ENCODE results near the gene SSNA1. TPM values are rescaled to one million over a fixed set of nuclear protein-coding genes. Genes with fewer than 3 reads are reported as not detected.

The SSNA1 gene
- total RNA-seq, 2 donors from 2014 or later, result 43.7 to 84.7 TPM

DNA sequence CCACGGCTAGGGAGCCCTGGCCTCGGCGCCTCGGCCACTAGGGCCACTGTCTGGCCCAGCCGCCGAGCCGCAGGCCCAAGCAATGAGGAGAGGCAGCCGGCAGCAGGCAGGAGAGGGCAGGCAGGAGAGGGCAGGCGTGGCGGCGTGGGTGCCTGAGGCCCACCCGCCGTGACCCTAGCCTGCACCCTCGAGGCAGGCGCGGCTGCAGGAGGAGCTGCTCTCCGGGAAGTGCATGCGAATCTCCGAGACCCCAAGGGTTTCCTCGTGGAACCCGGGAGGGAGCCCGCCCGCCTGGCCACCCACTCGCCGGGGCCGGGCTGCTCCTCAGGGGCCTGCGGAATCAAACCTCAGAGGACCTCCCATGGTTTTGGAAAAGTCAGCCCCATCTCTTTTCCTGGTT lies 40.2 kb upstream of the SSNA1 start:
- no peak for ATAC-seq (replicated peaks)
- H3K9me3 Mint-ChIP-seq, result no peaks in the 10 kb centered on the region
- no peak overlapping the region for H3K4me3 Mint-ChIP-seq
- peaks cover 6% of the 10 kb centered on the region for H3K27me3 Mint-ChIP-seq
- no peak overlapping the region for H3K27ac Mint-ChIP-seq
- no peaks in the 10 kb centered on the region for H3K36me3 Mint-ChIP-seq (ENCODE audit: low read depth)
- H3K4me1 Mint-ChIP-seq, result no peaks in the 10 kb centered on the region

DNA sequence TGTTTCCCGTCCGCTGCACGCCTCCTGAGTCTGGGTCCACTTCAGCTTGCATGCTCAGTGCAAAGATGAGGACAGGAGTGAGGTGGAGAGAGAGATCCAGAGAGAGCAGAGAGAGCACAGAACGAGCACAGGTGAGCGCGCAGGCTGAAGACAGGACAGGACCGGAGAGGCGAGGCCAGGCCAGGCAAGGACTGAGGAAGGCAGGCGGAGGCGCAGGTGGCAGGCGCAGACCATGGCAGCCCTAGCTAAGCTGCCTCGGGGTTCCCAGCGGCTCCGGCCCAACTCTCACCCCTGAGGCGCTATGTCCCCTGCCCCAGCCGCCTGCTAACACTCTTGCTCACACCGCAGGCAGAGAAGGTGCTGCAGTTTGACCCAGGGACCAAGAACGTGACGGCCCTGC lies 39.8 kb upstream of the SSNA1 start:
- ATAC-seq (replicated peaks), result no peak
- Mint-ChIP-seq H3K27me3 (peaks cover 4% of the 10 kb centered on the region), H3K4me1 (no peaks in the 10 kb centered on the region), H3K9me3 (no peaks in the 10 kb centered on the region), H3K36me3 (ENCODE audit: low read depth) (no peaks in the 10 kb centered on the region), H3K27ac (no peak overlapping the region), H3K4me3 (no peak overlapping the region)

DNA sequence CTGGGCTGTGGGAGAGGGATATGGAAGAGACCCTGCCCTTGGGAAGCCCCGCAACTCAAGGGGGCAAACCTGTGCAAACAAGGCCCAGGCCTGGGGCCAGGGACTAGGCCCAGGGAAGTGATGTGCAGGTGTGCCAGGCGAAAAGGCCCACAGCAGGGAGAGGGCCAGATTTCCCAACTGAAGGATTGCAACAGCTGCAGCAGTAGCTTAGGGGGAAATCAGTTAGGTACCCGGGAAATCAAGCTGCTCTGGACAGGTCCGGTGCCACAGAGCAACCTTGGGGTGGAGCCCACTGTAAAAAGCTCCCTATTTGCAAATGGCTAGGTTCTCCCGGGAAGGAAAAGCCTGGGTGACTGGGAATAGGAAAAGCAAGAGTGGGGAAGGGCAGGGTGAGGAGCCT lies 39.1 kb upstream of the SSNA1 start:
- Mint-ChIP-seq H3K27me3 (peaks cover 3% of the 10 kb centered on the region), H3K4me3 (no peak overlapping the region), H3K27ac (no peak overlapping the region), H3K4me1 (no peaks in the 10 kb centered on the region), H3K36me3 (ENCODE audit: low read depth) (no peaks in the 10 kb centered on the region), H3K9me3 (no peaks in the 10 kb centered on the region)
- ATAC-seq (replicated peaks), result no peak

DNA sequence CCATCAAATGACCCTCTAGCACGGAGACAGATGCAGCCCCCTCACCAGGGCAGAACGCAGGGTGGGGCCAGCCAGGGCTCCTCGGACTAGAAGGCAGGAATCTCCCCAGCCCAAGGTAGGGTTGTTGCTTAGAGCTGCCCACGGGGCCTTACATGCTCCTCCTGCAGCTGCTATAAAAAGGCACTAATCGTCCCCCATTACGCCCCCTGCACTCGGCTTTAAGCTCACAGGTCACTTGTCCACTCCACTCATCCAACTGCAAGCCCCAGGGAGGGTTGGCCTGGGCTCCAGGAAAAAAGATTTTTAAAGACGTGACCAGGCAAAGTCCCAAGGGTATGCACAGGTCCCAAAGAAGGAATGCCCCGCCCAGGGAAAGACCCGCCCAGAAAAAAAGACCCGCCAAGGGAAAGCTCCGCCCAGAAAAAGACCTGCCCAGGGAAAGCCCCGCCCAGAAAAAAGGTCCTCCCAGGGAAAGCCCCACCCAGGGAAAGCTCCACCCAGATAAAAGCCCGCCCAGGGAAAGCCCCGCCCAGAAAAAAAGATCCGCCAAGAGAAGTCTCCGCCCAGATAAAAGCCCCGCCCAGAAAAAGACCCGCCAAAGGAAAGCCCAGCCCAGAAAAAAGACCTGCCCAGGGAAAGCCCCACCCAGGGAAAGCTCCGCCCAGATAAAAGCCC lies 38.4 kb upstream of the SSNA1 start:
- Mint-ChIP-seq H3K4me1 (no peaks in the 10 kb centered on the region), H3K27ac (no peak overlapping the region), H3K9me3 (no peaks in the 10 kb centered on the region), H3K4me3 (no peak overlapping the region), H3K27me3 (peaks cover 7% of the 10 kb centered on the region), H3K36me3 (ENCODE audit: low read depth) (no peaks in the 10 kb centered on the region)
- ATAC-seq (replicated peaks), result no peak

DNA sequence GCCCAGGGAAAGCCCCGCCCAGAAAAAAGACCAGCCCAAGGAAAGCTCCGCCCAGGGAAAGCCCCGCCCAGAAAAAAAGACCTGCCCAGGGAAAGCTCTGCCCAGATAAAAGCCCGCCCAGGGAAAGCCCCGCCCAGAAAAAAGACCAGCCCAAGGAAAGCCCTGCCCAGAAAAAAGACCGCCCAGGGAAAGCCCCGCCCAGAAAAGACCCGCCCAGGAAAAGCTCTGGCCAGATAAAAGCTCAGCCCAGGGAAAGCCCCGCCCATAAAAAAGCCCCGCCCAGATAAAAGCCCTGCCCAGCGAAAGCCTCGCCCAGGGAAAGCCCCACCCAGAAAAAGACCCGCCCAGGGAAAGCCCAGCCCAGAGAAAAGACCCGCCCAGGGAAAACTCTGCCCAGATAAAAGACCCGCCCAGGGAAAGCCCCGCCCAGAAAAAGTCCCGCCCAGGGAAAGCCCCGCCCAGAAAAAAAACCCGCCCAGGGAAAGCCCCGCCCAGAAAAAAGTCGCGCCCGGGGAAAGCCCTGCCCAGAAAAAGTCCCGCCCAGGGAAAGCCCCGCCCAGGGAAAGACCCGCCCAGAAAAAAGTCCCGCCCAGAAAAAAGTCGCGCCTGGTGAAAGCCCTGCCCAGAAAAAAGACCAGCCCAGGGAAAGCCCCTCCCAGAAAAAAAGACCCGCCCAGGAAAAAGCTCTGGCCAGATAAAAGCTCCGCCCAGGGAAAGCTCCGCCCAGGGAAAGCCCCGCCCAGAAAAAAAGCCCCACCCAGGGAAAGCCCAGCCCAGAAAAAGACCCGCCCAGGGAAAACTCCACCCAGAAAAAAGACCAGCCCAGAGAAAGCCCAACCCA lies 37.6 kb upstream of the SSNA1 start:
- H3K4me1 Mint-ChIP-seq, result no peaks in the 10 kb centered on the region
- no peak overlapping the region for H3K4me3 Mint-ChIP-seq
- peak; percentile 77 for ATAC-seq (replicated peaks)
- no peaks in the 10 kb centered on the region for H3K9me3 Mint-ChIP-seq
- H3K27ac Mint-ChIP-seq, result no peak overlapping the region
- H3K36me3 Mint-ChIP-seq (ENCODE audit: low read depth), result no peaks in the 10 kb centered on the region
- peaks cover 7% of the 10 kb centered on the region for H3K27me3 Mint-ChIP-seq

DNA sequence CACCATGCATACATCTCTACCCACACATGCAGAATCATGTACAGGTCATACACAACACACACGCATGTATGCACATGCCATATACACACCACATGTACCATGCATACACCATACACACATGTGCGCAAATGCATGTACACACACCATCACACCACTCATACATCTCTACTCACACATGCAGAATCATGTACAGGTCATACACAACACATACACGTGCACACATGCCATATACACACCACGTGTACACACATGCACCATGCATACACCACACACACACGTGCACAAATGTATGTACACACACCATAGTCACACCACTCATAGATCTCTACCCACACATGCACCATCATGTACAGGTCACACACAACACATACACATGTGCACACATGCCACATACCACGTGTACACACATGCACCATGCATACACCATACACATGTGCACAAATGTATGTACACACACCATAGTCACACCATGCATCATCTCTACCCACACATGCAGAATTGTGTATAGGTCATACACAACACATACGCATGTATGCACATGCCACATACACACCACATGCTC lies 35.6 kb upstream of the SSNA1 start:
- Mint-ChIP-seq H3K36me3 (ENCODE audit: low read depth) (no peaks in the 10 kb centered on the region), H3K4me3 (no peak overlapping the region), H3K27me3 (peaks cover 4% of the 10 kb centered on the region), H3K9me3 (no peaks in the 10 kb centered on the region), H3K4me1 (no peaks in the 10 kb centered on the region), H3K27ac (no peak overlapping the region)
- ATAC-seq (replicated peaks), result no peak

DNA sequence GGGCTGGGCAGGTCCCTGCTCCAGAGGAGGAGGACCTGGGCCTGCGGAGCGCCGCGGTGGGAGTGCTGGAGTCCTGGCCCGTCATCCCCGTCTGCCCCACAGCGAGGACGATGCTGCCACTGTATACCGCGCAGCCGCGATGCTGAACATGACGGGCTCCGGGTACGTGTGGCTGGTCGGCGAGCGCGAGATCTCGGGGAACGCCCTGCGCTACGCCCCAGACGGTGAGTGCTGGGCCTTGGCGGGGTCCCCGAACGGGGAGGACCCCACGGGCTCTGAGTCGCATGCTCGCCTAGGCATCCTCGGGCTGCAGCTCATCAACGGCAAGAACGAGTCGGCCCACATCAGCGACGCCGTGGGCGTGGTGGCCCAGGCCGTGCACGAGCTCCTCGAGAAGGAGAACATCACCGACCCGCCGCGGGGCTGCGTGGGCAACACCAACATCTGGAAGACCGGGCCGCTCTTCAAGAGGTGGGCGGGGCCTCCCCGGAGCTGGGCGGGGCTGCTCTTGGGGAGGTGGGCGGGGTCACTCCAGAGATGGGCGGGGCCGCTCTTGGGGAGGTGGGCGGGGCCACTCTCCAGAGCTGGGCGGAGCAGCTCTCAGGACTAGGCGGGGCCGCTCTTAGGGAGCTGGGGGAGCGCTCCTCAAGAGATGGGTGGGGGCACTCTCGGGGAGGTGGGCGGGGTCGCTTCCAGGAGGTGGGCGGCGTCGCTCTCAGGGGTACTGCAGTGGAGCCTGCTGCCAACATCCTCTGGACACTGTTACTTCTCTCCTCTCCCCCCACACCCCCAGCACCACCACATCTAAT lies 31.7 kb upstream of the SSNA1 start:
- Mint-ChIP-seq H3K36me3 (ENCODE audit: low read depth) (no peaks in the 10 kb centered on the region), H3K4me3 (peak overlapping the region; percentile 57), H3K27ac (no peak overlapping the region), H3K27me3 (peaks cover 19% of the 10 kb centered on the region), H3K4me1 (peaks cover 5% of the 10 kb centered on the region), H3K9me3 (no peaks in the 10 kb centered on the region)
- peak; percentile 74 for ATAC-seq (replicated peaks)

DNA sequence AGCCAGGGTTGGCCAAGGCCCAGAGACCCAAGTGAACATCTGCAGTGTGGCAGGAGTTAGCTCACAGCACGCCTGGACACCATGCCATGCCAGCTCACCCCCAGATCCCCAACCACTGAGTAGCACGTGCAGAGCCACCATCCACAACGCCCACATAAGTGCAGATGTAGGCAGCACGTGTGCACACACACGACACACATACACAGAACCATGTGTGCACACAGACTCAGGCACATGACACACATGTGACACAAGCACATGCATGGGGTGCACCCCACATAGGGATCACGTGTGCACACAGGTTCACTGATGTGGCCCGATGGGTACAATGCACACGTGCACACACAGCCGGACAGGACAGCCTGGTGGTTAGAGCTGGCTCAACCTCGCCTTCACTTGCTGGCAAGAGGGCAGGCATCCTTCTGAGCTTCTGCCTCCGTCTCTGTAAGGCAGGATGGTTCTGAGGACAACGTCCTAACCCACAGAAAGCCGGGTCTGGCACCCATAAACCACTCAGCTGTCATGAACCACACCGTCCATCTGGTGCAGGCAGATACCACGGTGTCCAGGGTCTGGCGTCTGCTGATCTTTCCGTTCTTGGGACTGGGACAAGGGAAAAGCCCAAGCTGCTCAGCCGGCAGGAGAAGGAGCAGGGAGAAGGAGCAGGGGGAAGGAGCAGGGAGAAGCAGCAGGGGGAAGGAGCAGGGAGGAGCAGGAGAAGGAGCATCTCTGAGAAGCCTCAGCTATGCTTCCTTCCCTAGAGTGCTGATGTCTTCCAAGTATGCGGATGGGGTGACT lies 30.7 kb upstream of the SSNA1 start:
- Mint-ChIP-seq H3K27me3 (peaks cover 19% of the 10 kb centered on the region), H3K4me1 (peaks cover 5% of the 10 kb centered on the region), H3K27ac (no peak overlapping the region), H3K9me3 (no peaks in the 10 kb centered on the region), H3K36me3 (ENCODE audit: low read depth) (no peaks in the 10 kb centered on the region), H3K4me3 (peak overlapping the region; percentile 5)
- no peak for ATAC-seq (replicated peaks)

DNA sequence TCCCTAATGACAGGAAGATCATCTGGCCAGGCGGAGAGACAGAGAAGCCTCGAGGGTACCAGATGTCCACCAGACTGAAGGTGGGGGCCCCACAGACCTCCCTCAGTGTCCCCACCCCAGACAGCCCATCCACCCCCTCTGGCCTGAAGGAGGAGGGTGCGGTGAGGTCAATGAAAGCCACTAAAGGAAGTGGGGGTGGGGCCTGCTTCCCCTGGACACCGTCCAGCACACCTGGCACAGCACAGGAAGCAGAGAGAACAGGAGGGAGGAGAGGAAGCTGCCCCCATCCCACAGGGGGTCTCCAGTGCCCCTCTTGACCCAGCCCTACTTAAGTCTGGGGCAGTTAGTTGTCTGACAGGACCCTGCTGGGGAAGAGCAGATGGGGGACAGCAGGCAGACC lies 29.9 kb upstream of the SSNA1 start:
- no peaks in the 10 kb centered on the region for H3K36me3 Mint-ChIP-seq (ENCODE audit: low read depth)
- H3K27ac Mint-ChIP-seq, result no peak overlapping the region
- H3K9me3 Mint-ChIP-seq, result no peaks in the 10 kb centered on the region
- no peak for ATAC-seq (replicated peaks)
- peaks cover 21% of the 10 kb centered on the region for H3K27me3 Mint-ChIP-seq
- H3K4me1 Mint-ChIP-seq, result peaks cover 5% of the 10 kb centered on the region
- H3K4me3 Mint-ChIP-seq, result no peak overlapping the region

DNA sequence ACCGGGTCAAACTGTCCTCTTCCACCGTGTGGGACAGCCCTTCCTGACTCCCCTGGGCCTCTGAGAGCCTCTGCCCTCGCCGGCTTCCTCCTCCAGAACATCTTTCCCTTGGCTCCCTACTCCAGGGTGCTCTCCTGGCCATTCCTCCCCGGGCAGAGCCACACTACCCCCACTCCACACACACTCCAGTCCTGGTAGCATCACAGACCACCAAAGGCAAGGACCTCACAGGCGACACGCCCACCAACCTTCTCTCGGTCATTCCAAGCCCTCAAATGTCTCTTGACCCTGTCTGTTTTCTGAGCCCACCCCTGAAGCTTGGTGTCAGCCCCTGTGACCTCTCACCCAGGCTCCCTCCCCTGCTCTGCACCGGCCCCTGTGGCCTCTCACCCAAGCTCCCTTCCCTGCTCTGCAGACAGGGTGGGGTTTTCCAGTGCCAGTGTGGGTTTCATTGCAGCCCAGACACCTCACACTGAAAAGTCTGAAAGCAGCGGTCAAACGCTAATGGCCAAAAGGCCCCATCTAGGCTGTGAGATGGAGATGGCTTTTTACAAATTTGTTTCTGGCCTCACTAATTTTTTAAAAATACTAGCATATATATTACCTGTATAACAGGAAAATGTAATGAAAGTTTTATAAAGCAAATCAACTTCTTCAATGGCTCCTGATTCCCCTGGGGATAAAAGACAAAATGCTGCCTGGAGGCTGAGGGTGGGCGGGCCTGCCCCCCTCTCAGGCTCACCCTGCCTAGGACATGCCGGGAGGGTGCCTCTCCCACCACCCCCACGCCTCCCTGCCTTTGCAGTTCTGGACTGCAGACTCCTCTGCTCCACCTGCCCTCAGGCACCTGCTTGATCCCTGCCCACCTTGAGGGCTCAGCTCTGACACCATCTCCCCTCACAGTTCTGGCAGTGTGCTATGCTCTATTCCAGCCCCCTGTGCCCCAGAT lies 29.1 kb upstream of the SSNA1 start:
- Mint-ChIP-seq H3K4me3 (no peak overlapping the region), H3K27ac (no peak overlapping the region), H3K36me3 (ENCODE audit: low read depth) (no peaks in the 10 kb centered on the region), H3K4me1 (peaks cover 5% of the 10 kb centered on the region), H3K27me3 (peaks cover 21% of the 10 kb centered on the region), H3K9me3 (no peaks in the 10 kb centered on the region)
- no peak for ATAC-seq (replicated peaks)

DNA sequence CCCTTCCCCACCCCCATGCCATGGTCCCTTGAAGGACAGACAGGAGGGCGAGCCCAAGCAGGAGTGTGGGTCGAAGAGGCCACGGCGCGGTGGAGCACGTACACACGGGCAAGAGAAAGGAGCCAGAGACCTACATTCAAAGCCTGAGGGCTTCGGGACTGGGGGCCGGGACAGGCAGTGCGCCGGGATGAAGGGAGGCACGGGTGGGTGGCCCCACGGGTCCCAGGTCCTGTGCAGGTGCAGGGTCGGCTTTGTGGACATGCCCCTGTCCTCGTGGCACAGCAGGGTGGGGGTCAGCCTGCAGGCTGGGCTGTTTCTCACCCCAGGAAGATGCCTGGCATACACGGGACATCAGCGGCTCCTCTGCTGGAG lies 28.4 kb upstream of the SSNA1 start:
- H3K9me3 Mint-ChIP-seq, result no peaks in the 10 kb centered on the region
- H3K27ac Mint-ChIP-seq, result no peak overlapping the region
- no peaks in the 10 kb centered on the region for H3K36me3 Mint-ChIP-seq (ENCODE audit: low read depth)
- H3K4me1 Mint-ChIP-seq, result peaks cover 5% of the 10 kb centered on the region
- peaks cover 18% of the 10 kb centered on the region for H3K27me3 Mint-ChIP-seq
- H3K4me3 Mint-ChIP-seq, result no peak overlapping the region
- ATAC-seq (replicated peaks), result no peak

DNA sequence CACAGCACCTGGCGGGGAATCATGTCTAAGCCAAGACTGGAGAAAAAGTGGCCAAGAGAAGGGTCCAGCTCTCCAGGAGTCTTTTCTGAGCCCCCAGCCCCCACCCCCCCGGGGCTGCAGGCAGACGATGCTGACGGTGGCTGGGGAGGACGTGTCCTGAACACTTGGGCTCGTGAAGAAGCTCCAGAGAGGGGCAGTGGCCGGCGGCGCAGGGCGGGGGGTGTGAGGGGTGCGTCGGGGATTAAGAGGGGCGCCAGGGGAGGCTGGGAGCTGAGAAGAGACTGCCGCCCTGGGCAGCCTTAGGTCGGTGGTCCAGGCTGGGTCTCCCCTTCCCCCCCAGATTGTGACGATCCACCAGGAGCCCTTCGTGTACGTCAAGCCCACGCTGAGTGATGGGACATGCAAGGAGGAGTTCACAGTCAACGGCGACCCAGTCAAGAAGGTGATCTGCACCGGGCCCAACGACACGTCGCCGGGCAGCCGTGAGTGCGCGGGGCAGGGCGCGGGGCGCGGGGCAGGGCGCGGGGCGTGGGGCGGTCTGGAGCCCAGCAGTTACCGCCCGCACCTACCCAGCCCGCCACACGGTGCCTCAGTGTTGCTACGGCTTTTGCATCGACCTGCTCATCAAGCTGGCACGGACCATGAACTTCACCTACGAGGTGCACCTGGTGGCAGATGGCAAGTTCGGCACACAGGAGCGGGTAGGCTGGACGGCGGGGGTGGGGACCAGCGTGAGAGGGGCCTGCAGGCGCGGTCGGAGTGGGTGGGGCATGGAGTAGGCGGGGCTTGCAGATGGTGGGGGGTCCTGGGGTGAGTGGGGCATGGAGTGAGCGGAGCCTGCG lies 27.5 kb upstream of the SSNA1 start:
- no peak for ATAC-seq (replicated peaks)
- Mint-ChIP-seq H3K4me1 (peaks cover 5% of the 10 kb centered on the region), H3K4me3 (no peak overlapping the region), H3K9me3 (no peaks in the 10 kb centered on the region), H3K27ac (no peak overlapping the region), H3K27me3 (peaks cover 21% of the 10 kb centered on the region), H3K36me3 (ENCODE audit: low read depth) (no peaks in the 10 kb centered on the region)
